ENCODE data around the gene SYNE2. TPM values are rescaled to one million over a fixed set of nuclear protein-coding genes. Genes with fewer than 3 reads are reported as not detected.

Gene SYNE2
- total RNA-seq, 2 donors from 2014 or later = 104 to 390 TPM

DNA sequence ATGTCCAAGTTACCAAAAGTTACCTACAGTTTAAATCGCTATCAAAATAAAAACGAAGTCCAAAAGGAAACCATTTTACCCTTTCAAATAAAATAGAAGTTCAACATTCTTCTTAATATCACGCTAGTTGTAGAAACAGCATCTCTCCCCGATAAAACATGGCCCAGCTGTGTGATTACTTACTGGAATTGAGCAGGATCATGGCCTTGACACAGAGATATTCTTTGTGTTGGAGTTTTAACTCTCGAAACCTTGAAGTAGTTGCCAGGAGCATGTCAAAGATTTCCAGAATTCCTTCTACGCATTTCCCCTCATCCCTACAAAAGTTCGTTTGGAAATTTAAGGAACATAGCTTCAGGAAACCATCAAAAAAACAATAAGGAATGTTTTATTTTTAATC lies 396.6 kb downstream of the SYNE2 start:
- Histone ChIP-seq H3K4me3 (no peak overlapping the region), H3K9me3 (no peaks in the 10 kb centered on the region), H3K36me3 (no peaks in the 10 kb centered on the region), H3K4me1 (replicated peaks) (no peaks in the 10 kb centered on the region), H3K27ac (no peak overlapping the region), H3K27me3 (replicated peaks; ENCODE audit: insufficient read depth) (no peaks in the 10 kb centered on the region)
- TF ChIP-seq, protein P1, sequence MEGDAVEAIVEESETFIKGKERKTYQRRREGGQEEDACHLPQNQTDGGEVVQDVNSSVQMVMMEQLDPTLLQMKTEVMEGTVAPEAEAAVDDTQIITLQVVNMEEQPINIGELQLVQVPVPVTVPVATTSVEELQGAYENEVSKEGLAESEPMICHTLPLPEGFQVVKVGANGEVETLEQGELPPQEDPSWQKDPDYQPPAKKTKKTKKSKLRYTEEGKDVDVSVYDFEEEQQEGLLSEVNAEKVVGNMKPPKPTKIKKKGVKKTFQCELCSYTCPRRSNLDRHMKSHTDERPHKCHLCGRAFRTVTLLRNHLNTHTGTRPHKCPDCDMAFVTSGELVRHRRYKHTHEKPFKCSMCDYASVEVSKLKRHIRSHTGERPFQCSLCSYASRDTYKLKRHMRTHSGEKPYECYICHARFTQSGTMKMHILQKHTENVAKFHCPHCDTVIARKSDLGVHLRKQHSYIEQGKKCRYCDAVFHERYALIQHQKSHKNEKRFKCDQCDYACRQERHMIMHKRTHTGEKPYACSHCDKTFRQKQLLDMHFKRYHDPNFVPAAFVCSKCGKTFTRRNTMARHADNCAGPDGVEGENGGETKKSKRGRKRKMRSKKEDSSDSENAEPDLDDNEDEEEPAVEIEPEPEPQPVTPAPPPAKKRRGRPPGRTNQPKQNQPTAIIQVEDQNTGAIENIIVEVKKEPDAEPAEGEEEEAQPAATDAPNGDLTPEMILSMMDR (IDR thresholded peaks at IDR 0.05) = no peak
- TF ChIP-seq POLR2AphosphoS5 (IDR thresholded peaks at IDR 0.05) = no peak
- TF ChIP-seq POLR2A (IDR thresholded peaks at IDR 0.05) = no peak
- WGBS = 63% methylated on average over 7 of the region's 7 CpGs
- intact Hi-C loops (cut with DNase I) = no loop called here
- DNase-seq (ENCODE audit: low spot score) = no peak

DNA sequence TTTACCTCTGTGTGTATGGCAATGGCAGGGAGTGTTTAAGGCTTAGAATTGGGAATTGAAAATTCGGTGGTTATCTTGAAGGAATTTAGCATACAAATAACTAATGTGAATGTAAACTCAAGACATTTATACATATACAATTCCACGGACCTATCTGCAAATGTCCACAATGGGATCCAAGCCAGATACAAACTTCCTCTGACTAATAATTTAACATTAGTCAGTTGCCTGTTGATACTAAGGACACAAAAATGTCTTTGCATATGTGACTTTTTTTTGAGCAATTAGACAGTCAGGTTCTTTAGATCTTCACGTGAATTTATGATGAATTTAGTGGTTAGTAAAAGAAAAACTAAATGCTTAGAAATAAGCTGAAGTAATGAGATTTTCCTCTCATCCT lies 400.9 kb downstream of the SYNE2 start:
- intact Hi-C loops (cut with DNase I) = no loop called here
- WGBS = 70% methylated on average over 3 of the region's 3 CpGs
- Histone ChIP-seq H3K27me3 (replicated peaks; ENCODE audit: insufficient read depth) (no peaks in the 10 kb centered on the region), H3K9me3 (no peaks in the 10 kb centered on the region), H3K36me3 (no peaks in the 10 kb centered on the region), H3K27ac (no peak overlapping the region), H3K4me3 (no peak overlapping the region), H3K4me1 (replicated peaks) (no peaks in the 10 kb centered on the region)
- DNase-seq (ENCODE audit: low spot score) = no peak
- no peak for TF ChIP-seq POLR2A (IDR thresholded peaks at IDR 0.05)
- TF ChIP-seq, protein P1 (IDR thresholded peaks at IDR 0.05) = no peak
- TF ChIP-seq POLR2AphosphoS5 (IDR thresholded peaks at IDR 0.05) = no peak

DNA sequence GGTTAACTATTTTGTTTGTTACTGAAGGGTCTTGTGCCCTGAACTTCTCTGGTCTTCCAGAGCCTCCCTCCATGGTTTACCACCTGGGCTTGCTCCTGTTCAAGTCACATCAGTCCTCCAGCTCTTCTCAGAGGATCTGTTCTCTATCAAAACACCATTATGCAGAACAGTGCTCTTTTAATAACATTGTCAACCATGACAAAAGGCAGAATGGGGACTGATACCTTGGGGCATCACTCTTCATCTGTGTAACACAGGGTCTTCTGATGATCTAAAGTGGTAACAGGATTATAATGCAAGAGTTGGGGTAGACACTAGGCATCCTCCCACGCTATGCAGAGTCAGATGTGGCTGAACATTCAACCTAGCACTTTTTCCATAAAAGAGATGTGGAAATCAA lies 403.0 kb downstream of the SYNE2 start:
- H3K9me3 ChIP-seq = no peaks in the 10 kb centered on the region
- 100% methylated on average over 1 of the region's 1 CpG for WGBS
- intact Hi-C loops (cut with DNase I) = no loop called here
- TF ChIP-seq POLR2A (IDR thresholded peaks at IDR 0.05) = no peak
- TF ChIP-seq POLR2AphosphoS5 (IDR thresholded peaks at IDR 0.05) = no peak
- TF ChIP-seq, protein P1 (IDR thresholded peaks at IDR 0.05) = no peak
- DNase-seq (ENCODE audit: low spot score) = no peak
- no peak overlapping the region for H3K4me3 ChIP-seq
- no peaks in the 10 kb centered on the region for H3K27me3 ChIP-seq (replicated peaks; ENCODE audit: insufficient read depth)
- no peak overlapping the region for H3K27ac ChIP-seq
- H3K36me3 ChIP-seq = no peaks in the 10 kb centered on the region
- no peaks in the 10 kb centered on the region for H3K4me1 ChIP-seq (replicated peaks)

DNA sequence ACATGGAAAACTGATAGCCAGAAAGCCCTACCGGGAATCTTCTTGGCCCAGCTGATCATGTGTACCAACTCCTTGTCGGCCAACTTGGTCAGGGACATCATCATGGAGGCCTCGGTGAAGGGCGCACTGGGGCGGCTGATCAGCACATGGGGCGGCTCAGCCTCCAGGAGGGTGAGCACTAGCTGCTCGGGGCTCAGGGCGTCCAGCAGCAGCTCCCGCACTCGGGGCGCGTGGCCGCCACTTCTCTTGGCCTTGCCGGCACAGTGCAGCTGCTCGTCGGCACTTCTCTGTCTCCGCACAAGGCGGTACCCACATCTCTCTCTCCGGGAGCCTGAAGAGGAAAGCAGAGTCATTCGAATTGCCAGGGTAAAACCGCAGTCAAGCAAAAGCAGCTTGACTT lies 407.6 kb downstream of the SYNE2 start:
- Histone ChIP-seq H3K4me3 (no peak overlapping the region), H3K9me3 (no peaks in the 10 kb centered on the region), H3K36me3 (no peaks in the 10 kb centered on the region), H3K27me3 (replicated peaks; ENCODE audit: insufficient read depth) (no peaks in the 10 kb centered on the region), H3K4me1 (replicated peaks) (no peaks in the 10 kb centered on the region), H3K27ac (no peak overlapping the region)
- 96% methylated on average over 21 of the region's 21 CpGs for WGBS
- no peak for DNase-seq (ENCODE audit: low spot score)
- intact Hi-C loops (cut with DNase I) = no loop called here
- no peak for TF ChIP-seq POLR2A (IDR thresholded peaks at IDR 0.05)
- no peak for TF ChIP-seq POLR2AphosphoS5 (IDR thresholded peaks at IDR 0.05)
- TF ChIP-seq, protein P1 (IDR thresholded peaks at IDR 0.05) = no peak

DNA sequence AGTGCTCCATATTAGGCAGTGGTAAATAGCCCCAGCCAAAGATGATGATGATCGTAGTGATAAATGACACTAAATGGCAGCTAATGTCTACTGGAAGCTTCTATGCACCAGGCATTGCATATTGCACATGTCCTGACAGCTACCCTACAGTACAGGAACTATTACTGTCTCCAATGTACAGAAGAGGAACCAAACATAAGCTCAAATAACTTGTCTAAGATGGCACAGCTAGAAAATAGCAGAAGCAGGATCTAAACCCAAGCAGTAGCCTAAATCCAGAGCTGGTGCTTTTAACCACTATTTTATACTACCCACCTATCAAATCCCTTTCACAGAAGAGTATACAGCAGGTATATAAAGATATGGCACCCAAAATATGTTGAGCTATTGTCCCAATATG lies 412.4 kb downstream of the SYNE2 start:
- no peaks in the 10 kb centered on the region for H3K36me3 ChIP-seq
- intact Hi-C loops (cut with DNase I) = no loop called here
- no peaks in the 10 kb centered on the region for H3K9me3 ChIP-seq
- H3K4me3 ChIP-seq = no peak overlapping the region
- no peaks in the 10 kb centered on the region for H3K4me1 ChIP-seq (replicated peaks)
- no peaks in the 10 kb centered on the region for H3K27me3 ChIP-seq (replicated peaks; ENCODE audit: insufficient read depth)
- 96% methylated on average over 1 of the region's 1 CpG for WGBS
- no peak overlapping the region for H3K27ac ChIP-seq
- DNase-seq (ENCODE audit: low spot score) = no peak
- TF ChIP-seq POLR2AphosphoS5 (IDR thresholded peaks at IDR 0.05) = no peak
- TF ChIP-seq POLR2A (IDR thresholded peaks at IDR 0.05) = no peak
- TF ChIP-seq, protein P1 (IDR thresholded peaks at IDR 0.05) = no peak

Measured in prostate gland (tissue), 2 donors.